Brain microvascular endothelial cell (primary cell): ENCODE measurements around the gene OSBPL10.

Experiments
- DNase-seq: peaks from one replicate; pipeline ENCODE4 v3.0.0-alpha.2; 2020
- H3K27ac ChIP-seq: fragments of 250-450 bp; sonication (Bioruptor Pico); 2 replicates; pipeline ENCODE4 v1.5.1; 2020; ENCODE audit warnings: mild to moderate bottlenecking, moderate library complexity
- H3K27me3 ChIP-seq: fragments of 250-450 bp; sonication (Bioruptor Pico); replicated peaks from 2 replicates; pipeline ENCODE4 v1.5.1; 2020; ENCODE audit warnings: mild to moderate bottlenecking
- H3K36me3 ChIP-seq: fragments of 250-450 bp; sonication (Bioruptor Pico); replicated peaks from 2 replicates; pipeline ENCODE4 v1.5.1; 2020; ENCODE audit warnings: mild to moderate bottlenecking
- H3K4me3 ChIP-seq: 2 replicates; pipeline ENCODE4 v1.5.1; 2011; ENCODE audit warnings: low read depth, mild to moderate bottlenecking, control low read depth, low read length, moderate library complexity
- CTCF ChIP-seq: IDR thresholded peaks from 2 replicates; pipeline ENCODE4 v1.5.1; 2011; ENCODE audit warnings: low read depth, mild to moderate bottlenecking, moderate library complexity, low read length, control low read depth, inconsistent platforms; ENCODE audit errors: missing control alignments
- in situ Hi-C: cut with HindIII; loops from 2 replicates; pipeline ENCODE4 v1.10.0; 2017; ENCODE audit warnings: low sequenced_read_pairs, low pct_ligation_motif_present

The OSBPL10 gene

GRCh38 chr3:31959951-31960792, 20.9 kb downstream of the OSBPL10 start:
- peak overlapping the region; percentile 6 for H3K4me3 ChIP-seq

GRCh38 chr3:31959251-31959650, 21.8 kb downstream of the OSBPL10 start:
- H3K27ac ChIP-seq, result no peak overlapping the region
- no peak for DNase-seq
- no peak for TF ChIP-seq CTCF
- no peaks in the 10 kb centered on the region for H3K27me3 ChIP-seq
- no peak overlapping the region for H3K4me3 ChIP-seq
- no peaks in the 10 kb centered on the region for H3K36me3 ChIP-seq
- in situ Hi-C loops, result no loop called here

More at GRCh38 chr3:31959951-31960792, 20.9 kb downstream of the OSBPL10 start:
- no peaks in the 10 kb centered on the region for H3K36me3 ChIP-seq
- H3K27me3 ChIP-seq, result no peaks in the 10 kb centered on the region
- H3K27ac ChIP-seq, result peak overlapping the region; percentile 39
- TF ChIP-seq CTCF, result no peak
- DNase-seq, result no peak
- in situ Hi-C loops, result no loop called here

- DNase-seq, result no peak
- H3K36me3 ChIP-seq, result no peaks in the 10 kb centered on the region
- H3K4me3 ChIP-seq, result no peak overlapping the region
- no peaks in the 10 kb centered on the region for H3K27me3 ChIP-seq
- TF ChIP-seq CTCF, result no peak
- H3K27ac ChIP-seq, result no peak overlapping the region
- in situ Hi-C loops, result no loop called here
Observed at GRCh38 chr3:31958701-31959152, 22.3 kb downstream of the OSBPL10 start.

- in situ Hi-C loops, result no loop called here
- Histone ChIP-seq H3K27me3 (no peaks in the 10 kb centered on the region), H3K36me3 (no peaks in the 10 kb centered on the region), H3K27ac (peak overlapping the region; percentile 25), H3K4me3 (no peak overlapping the region)
- no peak for TF ChIP-seq CTCF
- DNase-seq, result no peak
Observed at GRCh38 chr3:31957106-31957505, 24.0 kb downstream of the OSBPL10 start.

GRCh38 chr3:31955581-31955980, 25.5 kb downstream of the OSBPL10 start:
- no peak overlapping the region for H3K4me3 ChIP-seq
- no peak overlapping the region for H3K27ac ChIP-seq
- H3K36me3 ChIP-seq, result no peaks in the 10 kb centered on the region
- no peaks in the 10 kb centered on the region for H3K27me3 ChIP-seq
- no peak for TF ChIP-seq CTCF
- no peak for DNase-seq
- in situ Hi-C loops, result no loop called here

GRCh38 chr3:31953636-31954035, 27.4 kb downstream of the OSBPL10 start:
- no peak for DNase-seq
- no peak overlapping the region for H3K4me3 ChIP-seq
- H3K27ac ChIP-seq, result no peak overlapping the region
- in situ Hi-C loops, result no loop called here
- H3K36me3 ChIP-seq, result no peaks in the 10 kb centered on the region
- TF ChIP-seq CTCF, result no peak
- no peaks in the 10 kb centered on the region for H3K27me3 ChIP-seq
